Measurements from ENCODE around the gene SLC1A3. TPM values are rescaled to one million over a fixed set of nuclear protein-coding genes. Genes with fewer than 3 reads are reported as not detected.

The SLC1A3 gene
- total and polyA plus RNA-seq, 2 of the 4 experiments (the other 2 are of a cell fraction): 0.27 to 1.3 TPM

DNA sequence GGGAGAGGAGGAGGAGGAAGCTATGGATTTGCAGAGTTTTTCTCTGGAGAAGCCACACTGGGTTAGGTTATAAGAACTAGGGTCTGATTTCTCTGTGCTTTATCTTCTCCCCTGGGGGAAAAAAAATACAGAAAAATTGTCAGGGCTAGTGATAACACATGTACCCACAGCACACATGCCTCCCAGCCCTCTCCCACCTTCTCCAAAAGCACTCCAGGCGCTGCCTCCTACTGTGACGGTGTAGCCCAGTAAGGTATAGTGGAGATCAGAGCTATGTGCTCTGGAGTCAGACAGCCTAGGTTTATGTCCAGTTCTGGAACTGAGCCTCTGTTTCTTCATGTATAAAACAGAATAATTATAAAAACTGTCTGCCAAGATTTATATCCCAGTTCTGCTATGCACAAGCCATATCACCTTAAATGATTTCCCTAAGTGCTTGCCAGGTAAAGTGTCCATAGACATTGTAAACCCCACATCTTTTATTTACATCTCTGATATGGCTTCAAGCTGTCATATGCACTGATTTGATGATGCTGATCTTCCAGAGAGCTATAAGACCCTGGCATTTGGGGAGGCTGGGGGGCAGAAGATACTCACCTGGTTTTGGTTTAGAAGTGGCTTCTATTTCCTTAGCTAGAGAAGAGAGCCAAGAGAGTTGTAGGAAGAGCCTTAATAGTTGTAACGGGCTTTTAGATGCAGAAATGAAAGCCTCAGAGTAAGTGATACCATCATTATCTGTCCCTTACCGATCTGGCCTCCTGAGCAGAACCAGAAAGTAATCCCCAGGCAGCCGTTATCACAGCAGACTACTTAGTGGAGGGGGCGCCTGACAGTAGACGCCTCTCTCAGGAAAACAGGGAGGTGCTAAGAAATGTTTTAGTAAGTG lies 7.6 kb downstream of the SLC1A3 start (continued):
- no peak for TF ChIP-seq SMC3 (IDR thresholded peaks at IDR 0.05; ENCODE audit: low read depth, low read length)

DNA sequence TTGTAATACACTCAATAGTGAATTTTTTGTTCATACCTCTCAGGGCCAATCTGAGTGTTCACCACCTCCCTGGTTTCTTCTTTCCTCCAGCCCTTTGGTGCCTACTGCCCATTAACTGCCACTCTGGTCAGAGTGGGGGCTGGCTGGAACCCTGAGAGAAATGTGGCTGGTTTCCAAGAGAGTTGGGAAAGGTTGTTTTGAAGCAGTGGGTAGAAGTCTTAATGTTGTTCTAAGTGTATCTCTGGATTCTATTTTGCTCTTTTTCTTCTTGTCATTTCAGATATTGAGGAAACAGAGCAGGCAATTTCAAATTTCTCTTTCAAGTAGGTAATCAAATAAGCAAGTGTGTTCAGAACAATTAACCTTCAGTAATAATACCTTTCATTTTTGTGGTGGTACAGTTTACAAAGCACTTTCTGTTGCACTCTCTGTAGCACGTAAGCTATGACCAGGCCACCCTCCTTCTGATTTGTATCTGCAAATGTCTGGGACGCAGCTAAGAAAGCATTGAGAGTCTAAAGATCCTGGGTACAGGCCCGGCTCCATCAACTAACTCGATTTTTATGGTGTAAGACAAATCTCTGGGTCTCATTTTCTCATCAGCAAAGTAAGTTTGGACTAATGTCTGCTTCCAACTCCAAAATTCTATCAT lies 8.4 kb downstream of the SLC1A3 start:
- no peak overlapping the region for H3K9ac ChIP-seq (ENCODE audit: low read depth, low read length)
- no peaks in the 10 kb centered on the region for H3K79me1 ChIP-seq (ENCODE audit: low read depth in 1 of 2, low read length in 2 of 2)
- no peak overlapping the region for H4K8ac ChIP-seq (ENCODE audit: low read depth in 2 of 2, low read length in 2 of 2)
- H2BK5ac ChIP-seq (ENCODE audit: low read depth, low read length, poor library complexity, severe bottlenecking): no peak overlapping the region
- no peak overlapping the region for H3K14ac ChIP-seq (replicated peaks; ENCODE audit: low read depth, low read length)
- DNase-seq (no peak), ATAC-seq (ENCODE audit: low read depth) (no peak)
- H3K4me3 ChIP-seq (ENCODE audit: insufficient read depth, low read depth, low read length): no peak overlapping the region
- H3K9me3 ChIP-seq (ENCODE audit: control insufficient read depth, insufficient read depth, low read length): no peaks in the 10 kb centered on the region
- dilution Hi-C loops (cut with HindIII; ENCODE audit: low sequenced_read_pairs, unreplicated experiment) (no loop called here), in situ Hi-C loops (cut with MboI; ENCODE audit: low sequenced_read_pairs) (no loop called here), intact Hi-C loops (cut with micrococcal nuclease) (no loop called here)
- TF ChIP-seq POLR2A (IDR thresholded peaks at IDR 0.05; ENCODE audit: low read depth, low read length): no peak
- no peak for TF ChIP-seq MXI1 (IDR thresholded peaks at IDR 0.05; ENCODE audit: borderline replicate concordance, low read depth, low read length)
- TF ChIP-seq, protein P1, sequence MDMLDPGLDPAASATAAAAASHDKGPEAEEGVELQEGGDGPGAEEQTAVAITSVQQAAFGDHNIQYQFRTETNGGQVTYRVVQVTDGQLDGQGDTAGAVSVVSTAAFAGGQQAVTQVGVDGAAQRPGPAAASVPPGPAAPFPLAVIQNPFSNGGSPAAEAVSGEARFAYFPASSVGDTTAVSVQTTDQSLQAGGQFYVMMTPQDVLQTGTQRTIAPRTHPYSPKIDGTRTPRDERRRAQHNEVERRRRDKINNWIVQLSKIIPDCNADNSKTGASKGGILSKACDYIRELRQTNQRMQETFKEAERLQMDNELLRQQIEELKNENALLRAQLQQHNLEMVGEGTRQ (IDR thresholded peaks at IDR 0.05; ENCODE audit: low read depth, low read length): no peak
- no peak for TF ChIP-seq SMC3 (IDR thresholded peaks at IDR 0.05; ENCODE audit: low read depth, low read length)
- no peak for TF ChIP-seq RFX5 (IDR thresholded peaks at IDR 0.05; ENCODE audit: low read depth, low read length)
- no peak for TF ChIP-seq NFE2L2 (IDR thresholded peaks at IDR 0.05; ENCODE audit: low read depth, low read length)
- no peak for TF ChIP-seq BHLHE40 (IDR thresholded peaks at IDR 0.05; ENCODE audit: low read depth, low read length)
- no peak for TF ChIP-seq RCOR1 (IDR thresholded peaks at IDR 0.05; ENCODE audit: insufficient replicate concordance, low read length)
- no peak for TF ChIP-seq MAZ (IDR thresholded peaks at IDR 0.05; ENCODE audit: borderline replicate concordance, low read depth, low read length)
- TF ChIP-seq MAFK (IDR thresholded peaks at IDR 0.05; ENCODE audit: low read depth, low read length): no peak
- H4K91ac ChIP-seq (ENCODE audit: insufficient read depth, low read depth, low read length): no peak overlapping the region
- CTCF ChIA-PET: no interaction called here
- H2AFZ ChIP-seq (replicated peaks; ENCODE audit: low read length, poor library complexity): no peak overlapping the region
- H2AK5ac ChIP-seq (ENCODE audit: low read depth, low read length): no peak overlapping the region
- no peaks in the 10 kb centered on the region for H4K20me1 ChIP-seq (ENCODE audit: insufficient read depth, low read length)
- POLR2A ChIA-PET (ENCODE audit: unreplicated experiment): no interaction called here
- H2BK15ac ChIP-seq (ENCODE audit: low read depth, low read length): no peak overlapping the region
- no peaks in the 10 kb centered on the region for H3K4me1 ChIP-seq (ENCODE audit: control insufficient read depth, insufficient read depth, low read length)
- H2AK9ac ChIP-seq (replicated peaks; ENCODE audit: low read depth, low read length, poor library complexity): no peak overlapping the region
- no peak overlapping the region for H3K4me2 ChIP-seq (ENCODE audit: low read depth, low read length)
- H4K5ac ChIP-seq (ENCODE audit: low read depth, low read length): no peak overlapping the region
- H3K18ac ChIP-seq (ENCODE audit: low read depth, low read length): no peak overlapping the region
- no CpG with 5 or more reads among the region's 4 CpGs for WGBS, 2 experiments (ENCODE audit: extremely low coverage in 2 of 2, insufficient read length in 1 of 2)
- H3K36me3 ChIP-seq (ENCODE audit: control insufficient read depth, insufficient read depth, low read length): no peaks in the 10 kb centered on the region
- H3K23ac ChIP-seq (ENCODE audit: low read depth, low read length): no peak overlapping the region
- H3K9me1 ChIP-seq (ENCODE audit: insufficient read depth, low read length): no peaks in the 10 kb centered on the region
- no peak overlapping the region for H3K4ac ChIP-seq (ENCODE audit: low read depth, low read length)
- no peak overlapping the region for H2BK120ac ChIP-seq (ENCODE audit: low read depth, low read length)
- H2BK20ac ChIP-seq (ENCODE audit: low read depth, low read length): no peak overlapping the region
- BruUV-seq (replicated peaks): no TSS peak
- no peak overlapping the region for H3K27ac ChIP-seq (ENCODE audit: insufficient read depth, low read length)
- no peaks in the 10 kb centered on the region; the same call in none of the 2 replicates for H3K27me3 ChIP-seq (ENCODE audit: control insufficient read depth, insufficient read depth, low read length)
- no peak overlapping the region for H3K56ac ChIP-seq (ENCODE audit: extremely low read depth, insufficient read depth, low read length)
